Natural killer cell (primary cell): ENCODE results near the gene DOCK6. TPM values are rescaled to one million over a fixed set of nuclear protein-coding genes. Genes with fewer than 3 reads are reported as not detected.

Experiments used
- ATAC-seq, 3 donors: fragments of 150-1000 bp in 2 of 3; fragments of 200-7000 bp in 1 of 3; cut with Tn5 transposase; 1 replicate in 1 of 3; 2 replicates in 2 of 3; pipeline ENCODE4 v1.10.0; 2021; ENCODE audit warnings: mild to moderate bottlenecking in 2 of 3, moderate library complexity in 2 of 3
- DNase-seq, 2 donors: peaks; one replicate each; pipeline versions ENCODE4 v3.0.0 to v3.0.0-alpha.2; 2013 to 2021; ENCODE audit warnings: mixed read lengths in 1 of 2
- H3K27ac ChIP-seq: one replicate; pipeline ENCODE4 v1.5.1; 2013; ENCODE audit warnings: mild to moderate bottlenecking, low read length
- H3K27me3 ChIP-seq: one replicate; pipeline ENCODE4 v1.6.1; 2013; ENCODE audit warnings: low read length; ENCODE audit not compliant: control insufficient read depth, insufficient read depth
- H3K36me3 ChIP-seq: one replicate; pipeline ENCODE4 v1.6.1; 2013; ENCODE audit warnings: low read length; ENCODE audit not compliant: control insufficient read depth, insufficient read depth
- H3K4me1 ChIP-seq: one replicate; pipeline ENCODE4 v1.6.1; 2013; ENCODE audit warnings: low read length; ENCODE audit not compliant: control insufficient read depth, insufficient read depth
- H3K4me3 ChIP-seq: one replicate; pipeline ENCODE4 v1.5.1; 2013; ENCODE audit warnings: low read length
- H3K9me3 ChIP-seq: one replicate; pipeline ENCODE4 v1.6.1; 2013; ENCODE audit warnings: low read length; ENCODE audit not compliant: control insufficient read depth, insufficient read depth
- H3K27ac Mint-ChIP-seq, 2 donors: one replicate each; pipeline ENCODE4 v1.8.0; 2022; ENCODE audit warnings: mild to moderate bottlenecking in 2 of 2, mixed read lengths in 2 of 2, moderate library complexity in 1 of 2
- H3K27me3 Mint-ChIP-seq, 2 donors: one replicate each; pipeline ENCODE4 v1.8.0; 2022; ENCODE audit warnings: low read depth in 2 of 2, mixed read lengths in 2 of 2
- H3K36me3 Mint-ChIP-seq: one replicate; pipeline ENCODE4 v1.8.0; 2022; ENCODE audit warnings: mixed read lengths
- H3K4me1 Mint-ChIP-seq, 2 donors: one replicate each; pipeline ENCODE4 v1.8.0; 2022; ENCODE audit warnings: mixed read lengths in 2 of 2
- H3K4me3 Mint-ChIP-seq: one replicate; pipeline ENCODE4 v1.8.0; 2022; ENCODE audit warnings: mild to moderate bottlenecking, moderate library complexity, mixed read lengths
- H3K9me3 Mint-ChIP-seq, 2 donors: one replicate each; pipeline ENCODE4 v1.8.0; 2022; ENCODE audit warnings: mixed read lengths in 2 of 2
- WGBS: methylation state at CpG from one replicate; pipeline ENCODE4 v1.1.7; 2013; ENCODE audit warnings: missing lambda C conversion rate; ENCODE audit not compliant: insufficient coverage; 5-methylcytosine and 5-hydroxymethylcytosine counted together
- intact Hi-C: fragments of 100-400 bp; cut with micrococcal nuclease; formaldehyde crosslinking; loops from one replicate; pipeline ENCODE4 v1.14.2; 2022
- total RNA-seq, 4 donors: library from RNA; stranded (reverse); fragments of 120-200 nt in 1 of 4; gene quantifications; one replicate each; pipeline versions ENCODE4 v1.2.3 to v1.2.4, GENCODE V29; 2013 to 2022
- TF ChIP-seq, protein P1 (sequence below): fragments of 200-600 bp; IDR thresholded peaks from one replicate; pipeline ENCODE4 v1.8.0; 2022; ENCODE audit warnings: antibody characterized with exemption

The DOCK6 gene
- total RNA-seq, 3 donors from 2014 or later (not counting 1 experiment from before 2014, with no cell fraction given), result 0.82 to 2.3 (median 0.86) TPM

DNA sequence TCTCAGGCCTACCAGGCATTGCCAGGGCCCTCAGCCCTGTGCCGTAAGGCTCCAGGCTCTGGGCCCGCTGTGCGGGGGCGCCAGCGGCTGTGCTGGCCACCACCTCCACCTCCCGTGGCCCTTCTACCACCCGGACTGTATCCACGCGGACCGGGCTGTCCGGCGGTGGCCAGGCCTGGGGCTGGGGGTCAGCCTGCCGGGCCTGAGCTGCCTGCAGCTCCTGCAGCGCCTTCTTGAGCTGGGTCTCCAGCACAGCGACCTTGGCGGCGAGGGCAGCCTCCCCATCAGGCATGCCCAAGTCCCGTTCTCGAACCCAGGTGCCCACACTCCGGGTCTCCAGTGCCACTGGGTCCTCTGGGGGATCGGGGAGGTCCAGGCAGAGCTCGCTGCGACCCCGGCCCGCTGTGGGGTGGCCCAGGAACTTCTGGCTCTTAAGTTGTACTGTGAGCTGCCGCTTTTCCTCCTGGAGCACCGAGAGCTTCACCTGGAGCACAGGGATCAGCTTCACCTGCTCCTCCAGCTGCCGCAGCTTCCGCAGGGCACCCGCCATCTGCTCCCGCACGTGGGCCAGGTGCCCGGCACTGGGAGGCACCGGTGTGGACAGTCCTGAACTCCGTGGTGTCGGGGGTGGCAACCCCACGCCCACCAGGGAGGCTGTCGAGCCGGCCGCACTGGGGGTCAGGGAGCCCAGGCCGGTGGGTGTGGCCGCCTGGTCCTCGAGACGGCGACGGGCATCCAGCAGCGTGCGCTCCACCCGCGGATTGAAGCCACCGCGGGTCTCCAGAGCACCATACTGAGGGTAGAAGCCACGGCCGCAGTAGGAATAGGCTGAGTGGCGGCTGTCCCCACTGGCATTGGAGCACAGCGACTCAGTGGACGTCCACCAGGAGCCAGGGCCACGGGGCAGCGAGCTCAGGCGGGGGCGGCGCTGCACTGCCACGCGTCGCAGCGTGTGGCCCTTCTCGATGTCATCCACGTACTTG lies 69.1 kb downstream of the DOCK6 start:
- H3K4me3 ChIP-seq, result no peak overlapping the region
- DNase-seq (no peak), ATAC-seq (no peak)
- Mint-ChIP-seq H3K4me1 (peaks cover 0 to 15% of the 10 kb centered on the region in 2 donors), H3K27me3 (peaks cover 0 to 3% of the 10 kb centered on the region in 2 donors), H3K9me3 (no peaks in the 10 kb centered on the region), H3K4me3 (no peak overlapping the region), H3K36me3 (no peaks in the 10 kb centered on the region), H3K27ac (no peak overlapping the region)
- H3K9me3 ChIP-seq, result no peaks in the 10 kb centered on the region
- H3K27ac ChIP-seq, result no peak overlapping the region
- H3K27me3 ChIP-seq, result no peaks in the 10 kb centered on the region
- H3K4me1 ChIP-seq, result peaks cover 13% of the 10 kb centered on the region
- TF ChIP-seq, protein P1, sequence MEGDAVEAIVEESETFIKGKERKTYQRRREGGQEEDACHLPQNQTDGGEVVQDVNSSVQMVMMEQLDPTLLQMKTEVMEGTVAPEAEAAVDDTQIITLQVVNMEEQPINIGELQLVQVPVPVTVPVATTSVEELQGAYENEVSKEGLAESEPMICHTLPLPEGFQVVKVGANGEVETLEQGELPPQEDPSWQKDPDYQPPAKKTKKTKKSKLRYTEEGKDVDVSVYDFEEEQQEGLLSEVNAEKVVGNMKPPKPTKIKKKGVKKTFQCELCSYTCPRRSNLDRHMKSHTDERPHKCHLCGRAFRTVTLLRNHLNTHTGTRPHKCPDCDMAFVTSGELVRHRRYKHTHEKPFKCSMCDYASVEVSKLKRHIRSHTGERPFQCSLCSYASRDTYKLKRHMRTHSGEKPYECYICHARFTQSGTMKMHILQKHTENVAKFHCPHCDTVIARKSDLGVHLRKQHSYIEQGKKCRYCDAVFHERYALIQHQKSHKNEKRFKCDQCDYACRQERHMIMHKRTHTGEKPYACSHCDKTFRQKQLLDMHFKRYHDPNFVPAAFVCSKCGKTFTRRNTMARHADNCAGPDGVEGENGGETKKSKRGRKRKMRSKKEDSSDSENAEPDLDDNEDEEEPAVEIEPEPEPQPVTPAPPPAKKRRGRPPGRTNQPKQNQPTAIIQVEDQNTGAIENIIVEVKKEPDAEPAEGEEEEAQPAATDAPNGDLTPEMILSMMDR, result no peak
- intact Hi-C loops, result no loop called here
- H3K36me3 ChIP-seq, result no peaks in the 10 kb centered on the region
- WGBS, result 96% methylated on average over 68 of the region's 68 CpGs

DNA sequence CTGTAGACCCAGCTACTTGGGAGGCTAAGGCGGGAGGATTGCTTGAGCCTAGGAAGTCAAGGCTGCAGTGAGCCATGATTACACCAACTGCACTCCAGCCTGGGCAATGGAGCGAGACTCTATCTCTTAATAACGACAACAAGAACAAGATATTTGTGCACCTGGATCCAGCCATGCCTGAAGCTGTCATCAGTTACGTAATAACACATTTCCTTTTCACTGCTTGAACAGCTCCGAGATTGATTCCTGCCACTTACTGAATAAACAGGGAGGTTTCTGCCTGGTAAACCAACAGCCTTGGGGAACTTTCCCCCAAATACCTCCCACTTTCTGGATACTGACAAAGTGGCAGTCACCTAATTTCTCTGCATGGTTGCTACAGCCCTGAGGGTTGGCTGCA lies 70.4 kb downstream of the DOCK6 start:
- DNase-seq (no peak), ATAC-seq (no peak)
- Mint-ChIP-seq H3K27ac (no peak overlapping the region), H3K4me3 (no peak overlapping the region), H3K27me3 (peaks cover 0 to 3% of the 10 kb centered on the region in 2 donors), H3K9me3 (no peaks in the 10 kb centered on the region), H3K36me3 (no peaks in the 10 kb centered on the region), H3K4me1 (peaks cover 0 to 12% of the 10 kb centered on the region in 2 donors)
- Histone ChIP-seq H3K27ac (no peak overlapping the region), H3K27me3 (no peaks in the 10 kb centered on the region), H3K36me3 (no peaks in the 10 kb centered on the region), H3K4me3 (no peak overlapping the region), H3K9me3 (no peaks in the 10 kb centered on the region), H3K4me1 (peaks cover 5% of the 10 kb centered on the region)
- WGBS, result 70% methylated on average over 5 of the region's 5 CpGs
- TF ChIP-seq, protein P1, result no peak
- intact Hi-C loops, result no loop called here

DNA sequence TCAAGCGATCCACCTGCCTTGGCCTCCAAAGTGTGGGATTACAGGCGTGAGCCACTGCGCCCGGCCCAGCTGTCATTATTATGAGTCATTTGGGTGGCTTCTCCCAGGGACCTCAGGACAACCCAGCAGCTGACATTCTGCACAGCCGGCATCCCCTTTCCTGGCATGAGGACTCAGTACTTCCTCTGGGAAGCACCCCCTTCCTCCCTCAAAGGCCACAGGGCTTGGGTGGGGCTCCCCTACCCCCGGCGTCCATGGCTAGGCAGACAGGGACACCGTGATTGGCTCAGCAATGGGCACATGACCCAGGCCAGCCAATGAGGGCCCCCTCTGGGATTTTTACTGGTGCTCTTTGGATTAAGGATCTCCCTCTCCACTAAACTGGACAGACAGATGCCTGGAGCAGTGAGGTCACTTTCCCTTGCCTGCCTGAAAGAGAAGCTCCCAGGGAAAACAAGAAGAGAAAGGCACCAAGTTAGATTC lies 71.0 kb downstream of the DOCK6 start:
- H3K4me1 ChIP-seq, result no peaks in the 10 kb centered on the region
- H3K9me3 ChIP-seq, result no peaks in the 10 kb centered on the region
- TF ChIP-seq, protein P1, result no peak
- Mint-ChIP-seq H3K9me3 (no peaks in the 10 kb centered on the region), H3K27me3 (no peaks in the 10 kb centered on the region), H3K4me1 (peaks cover 0 to 6% of the 10 kb centered on the region in 2 donors), H3K36me3 (no peaks in the 10 kb centered on the region), H3K27ac (no peak overlapping the region), H3K4me3 (no peak overlapping the region)
- 57% methylated on average over 8 of the region's 8 CpGs for WGBS
- intact Hi-C loops, result no loop called here
- H3K36me3 ChIP-seq, result no peaks in the 10 kb centered on the region
- H3K27ac ChIP-seq, result no peak overlapping the region
- ATAC-seq (peak in 1 of 3 donors; percentile 36), DNase-seq (no peak)
- H3K4me3 ChIP-seq, result no peak overlapping the region
- H3K27me3 ChIP-seq, result no peaks in the 10 kb centered on the region
